Measurements from ENCODE around the gene TMTC4.
A peak's percentile ranks its signal among the peaks of the same experiment; 100 is the strongest.

TMTC4 gene, protein sequence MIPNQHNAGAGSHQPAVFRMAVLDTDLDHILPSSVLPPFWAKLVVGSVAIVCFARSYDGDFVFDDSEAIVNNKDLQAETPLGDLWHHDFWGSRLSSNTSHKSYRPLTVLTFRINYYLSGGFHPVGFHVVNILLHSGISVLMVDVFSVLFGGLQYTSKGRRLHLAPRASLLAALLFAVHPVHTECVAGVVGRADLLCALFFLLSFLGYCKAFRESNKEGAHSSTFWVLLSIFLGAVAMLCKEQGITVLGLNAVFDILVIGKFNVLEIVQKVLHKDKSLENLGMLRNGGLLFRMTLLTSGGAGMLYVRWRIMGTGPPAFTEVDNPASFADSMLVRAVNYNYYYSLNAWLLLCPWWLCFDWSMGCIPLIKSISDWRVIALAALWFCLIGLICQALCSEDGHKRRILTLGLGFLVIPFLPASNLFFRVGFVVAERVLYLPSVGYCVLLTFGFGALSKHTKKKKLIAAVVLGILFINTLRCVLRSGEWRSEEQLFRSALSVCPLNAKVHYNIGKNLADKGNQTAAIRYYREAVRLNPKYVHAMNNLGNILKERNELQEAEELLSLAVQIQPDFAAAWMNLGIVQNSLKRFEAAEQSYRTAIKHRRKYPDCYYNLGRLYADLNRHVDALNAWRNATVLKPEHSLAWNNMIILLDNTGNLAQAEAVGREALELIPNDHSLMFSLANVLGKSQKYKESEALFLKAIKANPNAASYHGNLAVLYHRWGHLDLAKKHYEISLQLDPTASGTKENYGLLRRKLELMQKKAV

DNA sequence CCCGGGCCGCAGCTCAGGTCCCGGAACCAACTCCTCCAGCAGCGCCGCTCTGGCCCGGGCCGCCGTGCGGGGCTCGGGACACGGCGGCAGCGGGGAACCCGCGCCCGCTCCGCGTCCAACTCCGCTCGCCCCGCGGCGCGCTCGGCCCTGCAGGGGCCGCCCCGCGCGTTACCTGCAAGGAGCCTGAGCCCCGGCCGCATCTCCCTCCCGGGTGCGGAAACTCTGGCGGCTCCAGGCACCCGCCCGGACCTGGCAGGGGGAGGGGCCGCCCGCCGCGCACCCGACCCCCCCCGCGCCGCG is at the start of gene TMTC4:
TMTC4 (minus strand) TSS at position 224 of the 300 bp plus-strand sequence. CDS start 4,433 bp downstream, outside the sequence.
- peak within 1 kb of the TSS; percentile 58 for H3K4me3 ChIP-seq (ENCODE audit: low read depth, low read length)
- TF ChIP-seq, protein P1, sequence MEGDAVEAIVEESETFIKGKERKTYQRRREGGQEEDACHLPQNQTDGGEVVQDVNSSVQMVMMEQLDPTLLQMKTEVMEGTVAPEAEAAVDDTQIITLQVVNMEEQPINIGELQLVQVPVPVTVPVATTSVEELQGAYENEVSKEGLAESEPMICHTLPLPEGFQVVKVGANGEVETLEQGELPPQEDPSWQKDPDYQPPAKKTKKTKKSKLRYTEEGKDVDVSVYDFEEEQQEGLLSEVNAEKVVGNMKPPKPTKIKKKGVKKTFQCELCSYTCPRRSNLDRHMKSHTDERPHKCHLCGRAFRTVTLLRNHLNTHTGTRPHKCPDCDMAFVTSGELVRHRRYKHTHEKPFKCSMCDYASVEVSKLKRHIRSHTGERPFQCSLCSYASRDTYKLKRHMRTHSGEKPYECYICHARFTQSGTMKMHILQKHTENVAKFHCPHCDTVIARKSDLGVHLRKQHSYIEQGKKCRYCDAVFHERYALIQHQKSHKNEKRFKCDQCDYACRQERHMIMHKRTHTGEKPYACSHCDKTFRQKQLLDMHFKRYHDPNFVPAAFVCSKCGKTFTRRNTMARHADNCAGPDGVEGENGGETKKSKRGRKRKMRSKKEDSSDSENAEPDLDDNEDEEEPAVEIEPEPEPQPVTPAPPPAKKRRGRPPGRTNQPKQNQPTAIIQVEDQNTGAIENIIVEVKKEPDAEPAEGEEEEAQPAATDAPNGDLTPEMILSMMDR (IDR thresholded peaks at IDR 0.05; ENCODE audit: low read depth, low read length, missing control alignments): no peak
- in situ Hi-C loops (cut with HindIII; ENCODE audit: low sequenced_read_pairs): no loop called here
- no peak for DNase-seq (ENCODE audit: low read depth)

DNA sequence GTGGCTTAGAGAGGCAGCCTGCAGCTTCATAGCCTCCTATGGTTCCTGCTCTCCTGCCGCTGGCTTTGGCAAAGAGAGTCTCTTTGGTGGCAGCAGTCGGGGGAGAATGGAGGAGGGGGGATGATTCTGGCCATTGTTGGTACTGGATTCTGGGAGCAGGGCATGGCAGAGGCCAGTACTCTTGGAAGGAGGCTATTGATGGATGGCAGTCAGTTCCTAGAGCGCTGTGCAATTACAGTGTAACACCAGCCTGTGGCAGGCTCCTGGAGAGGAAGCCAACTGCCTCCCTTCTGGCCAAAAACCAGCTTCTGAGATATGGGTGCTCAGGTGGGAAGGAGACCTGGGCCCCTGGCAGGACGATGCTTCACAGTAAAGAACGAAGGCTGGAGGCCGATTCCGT is 47.9 kb upstream of the TMTC4 start:
- in situ Hi-C loops (cut with HindIII; ENCODE audit: low sequenced_read_pairs): no loop called here
- no peak overlapping the region for H3K4me3 ChIP-seq (ENCODE audit: low read depth, low read length)
- TF ChIP-seq, protein P1 (IDR thresholded peaks at IDR 0.05; ENCODE audit: low read depth, low read length, missing control alignments): no peak
- DNase-seq (ENCODE audit: low read depth): no peak

DNA sequence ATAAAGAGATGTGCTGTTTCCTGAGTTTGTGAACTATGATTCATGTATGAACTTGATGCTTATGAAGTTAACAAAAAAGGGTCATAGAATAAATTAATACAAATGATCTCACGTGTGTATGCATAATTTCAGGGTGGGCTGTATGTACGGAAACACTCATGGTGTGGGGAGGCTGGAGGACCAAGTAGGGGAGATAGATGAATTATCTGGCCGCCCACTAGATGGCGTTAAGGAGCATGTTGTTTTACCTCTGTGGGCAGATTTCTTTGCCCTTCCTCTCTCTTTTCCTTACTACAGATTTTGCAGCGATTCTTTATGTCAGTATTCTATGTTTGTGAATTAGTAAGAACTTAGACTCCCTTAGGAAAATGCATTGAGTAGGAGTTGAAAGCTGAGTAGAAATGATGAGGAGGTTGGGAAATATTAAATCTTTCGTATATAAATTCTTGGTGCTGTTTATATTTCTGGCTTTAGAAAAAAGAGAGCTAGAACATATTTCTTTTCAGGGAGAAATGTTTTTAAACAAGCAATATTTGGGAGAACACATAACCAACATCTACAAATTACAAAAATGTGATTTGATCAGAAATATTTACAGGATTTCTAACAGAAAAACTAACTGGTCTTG is 47.4 kb upstream of the TMTC4 start:
- in situ Hi-C loops (cut with HindIII; ENCODE audit: low sequenced_read_pairs): no loop called here
- DNase-seq (ENCODE audit: low read depth): peak; percentile 32
- H3K4me3 ChIP-seq (ENCODE audit: low read depth, low read length): no peak overlapping the region
- TF ChIP-seq, protein P1 (IDR thresholded peaks at IDR 0.05; ENCODE audit: low read depth, low read length, missing control alignments): peak; percentile 80

DNA sequence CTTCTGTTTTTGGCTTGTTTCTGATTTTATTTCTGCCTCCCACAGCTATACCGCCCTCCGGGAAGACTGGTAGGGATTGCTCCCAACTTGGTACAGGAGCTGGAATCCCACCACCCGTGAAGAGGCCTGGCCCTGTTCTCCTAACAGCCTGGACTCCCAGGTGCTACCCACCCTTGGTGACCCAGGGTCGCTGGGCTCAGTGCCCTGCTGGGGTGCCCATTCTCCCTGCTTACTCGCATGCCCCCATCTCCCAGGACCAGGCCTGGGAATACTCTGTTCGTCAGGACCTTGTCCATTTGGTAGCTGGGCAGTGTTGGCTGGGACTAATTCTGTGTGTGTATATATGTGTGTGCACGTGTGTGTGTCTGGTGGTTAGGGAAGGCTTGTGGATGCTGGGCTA is 41.0 kb upstream of the TMTC4 start:
- in situ Hi-C loops (cut with HindIII; ENCODE audit: low sequenced_read_pairs): no loop called here

DNA sequence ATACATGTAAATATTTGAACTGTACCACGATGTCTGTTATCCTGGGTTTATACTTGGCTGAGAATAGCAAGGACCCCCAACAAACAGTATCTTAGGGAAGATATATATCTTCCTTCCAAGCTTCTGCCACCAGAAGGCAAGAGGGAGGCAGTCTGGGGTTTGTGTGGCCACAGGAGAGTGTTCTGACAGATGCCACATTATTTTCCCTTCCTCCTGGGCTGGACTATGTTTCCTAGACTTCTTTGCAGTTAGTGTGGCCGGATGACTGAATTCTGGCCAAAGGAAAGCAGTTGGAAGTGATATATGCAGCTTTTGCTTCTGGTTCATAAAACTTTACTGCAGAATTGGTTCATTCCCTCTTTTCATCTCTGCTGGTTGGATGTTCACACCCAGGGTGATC is 39.9 kb upstream of the TMTC4 start:
- no peak overlapping the region for H3K4me3 ChIP-seq (ENCODE audit: low read depth, low read length)
- DNase-seq (ENCODE audit: low read depth): no peak
- TF ChIP-seq, protein P1 (IDR thresholded peaks at IDR 0.05; ENCODE audit: low read depth, low read length, missing control alignments): no peak
- in situ Hi-C loops (cut with HindIII; ENCODE audit: low sequenced_read_pairs): no loop called here

More for the DNA sequence above, 41.0 kb upstream of the TMTC4 start:
- H3K4me3 ChIP-seq (ENCODE audit: low read depth, low read length): no peak overlapping the region
- no peak for DNase-seq (ENCODE audit: low read depth)
- TF ChIP-seq, protein P1 (IDR thresholded peaks at IDR 0.05; ENCODE audit: low read depth, low read length, missing control alignments): no peak

DNA sequence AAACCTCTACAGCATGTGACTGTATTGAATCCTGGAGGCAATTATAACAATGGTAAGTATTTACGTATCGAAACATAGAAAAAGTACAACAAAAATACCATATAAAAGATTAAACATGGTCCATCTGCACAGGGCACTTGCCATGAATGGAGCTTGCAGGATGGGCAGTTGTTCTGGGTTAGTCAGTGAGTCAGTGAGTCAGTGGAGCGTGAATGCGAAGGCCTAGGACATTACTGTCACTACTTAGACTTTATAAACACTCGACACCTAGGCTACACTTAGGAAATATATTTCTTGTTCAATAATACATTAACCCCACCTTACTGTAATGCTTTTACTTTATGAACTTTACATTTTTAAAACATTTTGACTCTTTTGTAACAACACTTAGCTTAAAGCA is 35.6 kb upstream of the TMTC4 start:
- DNase-seq (ENCODE audit: low read depth): no peak
- in situ Hi-C loops (cut with HindIII; ENCODE audit: low sequenced_read_pairs): no loop called here
- H3K4me3 ChIP-seq (ENCODE audit: low read depth, low read length): no peak overlapping the region
- TF ChIP-seq, protein P1 (IDR thresholded peaks at IDR 0.05; ENCODE audit: low read depth, low read length, missing control alignments): no peak
